ENCODE measurements around the gene DCC.

The DCC gene

GRCh38 chr18:53422896-53423295 is 1082.9 kb downstream of the DCC start:
- TF ChIP-seq CTCF (IDR thresholded peaks at IDR 0.05; ENCODE audit: low read length) = no peak
- TF ChIP-seq EZH2 (optimal IDR thresholded peaks at IDR 0.05; ENCODE audit: low read depth, low read length) = no peak
- no peak for TF ChIP-seq EZH2phosphoT487 (IDR thresholded peaks at IDR 0.05; ENCODE audit: low read length)
- Histone ChIP-seq H3K4me2 (ENCODE audit: low read depth, low read length) (no peak overlapping the region), H4K20me1 (ENCODE audit: insufficient read depth, low read length) (no peaks in the 10 kb centered on the region), H3K4me1 (ENCODE audit: low read length) (no peaks in the 10 kb centered on the region), H3K27me3 (replicated peaks; ENCODE audit: insufficient read depth, low read length) (no peaks in the 10 kb centered on the region), H3K9me2 (replicated peaks; ENCODE audit: insufficient read depth, low read length) (no peaks in the 10 kb centered on the region), H3K9ac (ENCODE audit: low read length) (no peak overlapping the region), H2AFZ (ENCODE audit: low read length) (no peak overlapping the region), H3K4me3 (ENCODE audit: low read length) (no peak overlapping the region), H3K36me3 (replicated peaks; ENCODE audit: insufficient read depth, low read length) (no peaks in the 10 kb centered on the region), H3K27ac (ENCODE audit: low read length) (no peak overlapping the region), H3F3A (ENCODE audit: insufficient read depth, low read length) (no peaks in the 10 kb centered on the region), H3K79me2 (ENCODE audit: low read length) (no peaks in the 10 kb centered on the region), H3K9me3 (replicated peaks; ENCODE audit: insufficient read depth, low read length) (no peaks in the 10 kb centered on the region)
- no peak for DNase-seq

DNA sequence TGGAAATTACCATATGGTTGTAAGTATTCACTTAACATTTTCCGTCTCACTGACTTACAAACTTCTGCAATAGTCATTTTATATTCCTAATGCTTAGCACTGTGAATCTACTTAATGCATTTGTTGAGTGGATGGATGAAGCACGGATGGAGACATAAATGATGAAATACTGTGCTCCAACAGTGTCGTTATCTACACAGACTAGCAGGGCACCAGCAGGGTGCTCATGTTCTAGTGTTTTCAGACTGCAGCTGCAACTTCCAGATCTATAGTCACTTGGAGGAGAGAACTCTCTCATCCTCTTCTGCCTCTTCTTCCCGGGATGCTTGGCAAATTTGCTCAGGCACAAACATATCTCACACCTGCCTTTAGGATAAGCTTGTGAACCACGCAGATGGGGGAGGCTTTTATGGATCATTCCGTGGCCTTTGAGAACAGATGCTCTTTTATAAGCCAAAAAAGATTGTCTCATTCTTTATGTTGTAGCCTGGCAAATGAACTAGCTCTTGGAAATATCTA is 1086.7 kb downstream of the DCC start:
- Histone ChIP-seq H3K4me3 (ENCODE audit: low read length) (no peak overlapping the region), H3K9me3 (replicated peaks; ENCODE audit: insufficient read depth, low read length) (no peaks in the 10 kb centered on the region)

DNA sequence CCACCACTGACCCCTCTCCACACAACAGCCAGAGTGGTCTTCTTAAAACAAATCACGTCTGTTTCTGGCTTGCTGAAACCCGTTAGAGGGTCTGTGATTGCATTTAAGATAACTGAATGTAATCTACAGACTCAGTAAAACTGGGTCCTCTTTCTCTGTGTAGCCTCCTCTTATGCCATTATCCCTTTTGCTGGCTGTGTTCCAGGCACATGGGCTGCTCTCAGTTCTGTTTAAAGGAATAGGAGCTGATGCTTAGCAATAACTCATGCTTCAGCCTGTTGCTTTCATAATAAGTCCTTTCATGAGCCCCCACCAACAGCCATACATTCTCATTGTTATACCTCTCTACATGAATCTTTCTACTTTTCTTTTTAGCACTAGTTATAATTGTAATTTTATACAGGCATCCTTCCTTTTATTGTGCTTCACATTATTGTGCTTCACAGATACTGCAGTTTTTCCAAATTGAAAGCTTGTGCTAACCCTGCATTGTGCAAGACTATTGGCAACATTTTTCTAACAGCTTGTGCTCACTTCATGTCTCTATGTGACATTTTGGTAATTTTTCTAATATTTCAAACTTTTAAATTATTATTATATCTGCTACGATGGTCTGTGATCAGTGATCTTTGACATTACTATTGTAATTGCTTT is 1101.9 kb downstream of the DCC start:
- Histone ChIP-seq H3K27ac (ENCODE audit: low read length) (no peak overlapping the region), H3K79me2 (ENCODE audit: low read length) (no peaks in the 10 kb centered on the region), H3K36me3 (replicated peaks; ENCODE audit: insufficient read depth, low read length) (no peaks in the 10 kb centered on the region), H3K9me3 (replicated peaks; ENCODE audit: insufficient read depth, low read length) (no peaks in the 10 kb centered on the region), H3K4me3 (ENCODE audit: low read length) (no peak overlapping the region), H3K9ac (ENCODE audit: low read length) (no peak overlapping the region), H3K4me2 (ENCODE audit: low read depth, low read length) (no peak overlapping the region), H2AFZ (ENCODE audit: low read length) (no peak overlapping the region), H3K27me3 (replicated peaks; ENCODE audit: insufficient read depth, low read length) (no peaks in the 10 kb centered on the region), H3F3A (ENCODE audit: insufficient read depth, low read length) (no peaks in the 10 kb centered on the region), H4K20me1 (ENCODE audit: insufficient read depth, low read length) (no peaks in the 10 kb centered on the region), H3K9me2 (replicated peaks; ENCODE audit: insufficient read depth, low read length) (no peaks in the 10 kb centered on the region), H3K4me1 (ENCODE audit: low read length) (no peaks in the 10 kb centered on the region)
- no peak for DNase-seq
- no peak for TF ChIP-seq EZH2 (optimal IDR thresholded peaks at IDR 0.05; ENCODE audit: low read depth, low read length)
- no peak for TF ChIP-seq EZH2phosphoT487 (IDR thresholded peaks at IDR 0.05; ENCODE audit: low read length)
- TF ChIP-seq CTCF (IDR thresholded peaks at IDR 0.05; ENCODE audit: low read length) = no peak

More for the DNA sequence above, 1086.7 kb downstream of the DCC start:
- no peaks in the 10 kb centered on the region for H3K4me1 ChIP-seq (ENCODE audit: low read length)
- H3K36me3 ChIP-seq (replicated peaks; ENCODE audit: insufficient read depth, low read length) = no peaks in the 10 kb centered on the region
- H3K27me3 ChIP-seq (replicated peaks; ENCODE audit: insufficient read depth, low read length) = no peaks in the 10 kb centered on the region
- H3K9me2 ChIP-seq (replicated peaks; ENCODE audit: insufficient read depth, low read length) = no peaks in the 10 kb centered on the region
- DNase-seq = no peak
- no peak overlapping the region for H2AFZ ChIP-seq (ENCODE audit: low read length)
- no peak overlapping the region for H3K27ac ChIP-seq (ENCODE audit: low read length)
- no peaks in the 10 kb centered on the region for H3F3A ChIP-seq (ENCODE audit: insufficient read depth, low read length)
- TF ChIP-seq EZH2phosphoT487 (IDR thresholded peaks at IDR 0.05; ENCODE audit: low read length) (no peak), EZH2 (optimal IDR thresholded peaks at IDR 0.05; ENCODE audit: low read depth, low read length) (no peak), CTCF (IDR thresholded peaks at IDR 0.05; ENCODE audit: low read length) (no peak)
- no peaks in the 10 kb centered on the region for H3K79me2 ChIP-seq (ENCODE audit: low read length)
- H3K4me2 ChIP-seq (ENCODE audit: low read depth, low read length) = no peak overlapping the region
- H3K9ac ChIP-seq (ENCODE audit: low read length) = no peak overlapping the region
- H4K20me1 ChIP-seq (ENCODE audit: insufficient read depth, low read length) = no peaks in the 10 kb centered on the region

All from MM.1S (cell line).